ENCODE data around the gene RAB11FIP3. TPM values are rescaled to one million over a fixed set of nuclear protein-coding genes. Genes with fewer than 3 reads are reported as not detected.

The RAB11FIP3 gene
- total RNA-seq, 2 donors from 2014 or later, result 26.9 to 28.3 TPM

DNA sequence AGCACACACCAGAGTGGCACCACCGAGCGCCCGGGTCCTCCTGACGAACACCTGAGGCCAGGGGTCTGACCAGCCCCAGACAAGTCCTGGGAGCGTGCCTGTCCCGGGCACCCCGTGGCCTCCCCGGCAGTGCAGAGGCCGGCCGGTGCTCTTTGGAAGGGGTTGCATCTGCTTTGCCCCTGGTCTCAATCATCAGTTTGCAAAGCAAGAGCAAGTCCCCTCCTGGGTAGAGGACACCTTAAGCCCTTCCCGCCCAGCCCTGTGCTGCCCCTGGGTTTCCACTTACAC, 90.4 kb downstream of the RAB11FIP3 start:
- Mint-ChIP-seq H3K4me1 (no peaks in the 10 kb centered on the region), H3K36me3 (ENCODE audit: low read depth) (no peaks in the 10 kb centered on the region), H3K27me3 (no peaks in the 10 kb centered on the region), H3K4me3 (no peak overlapping the region), H3K27ac (no peak overlapping the region), H3K9me3 (no peaks in the 10 kb centered on the region)
- no peak for ATAC-seq (replicated peaks)

DNA sequence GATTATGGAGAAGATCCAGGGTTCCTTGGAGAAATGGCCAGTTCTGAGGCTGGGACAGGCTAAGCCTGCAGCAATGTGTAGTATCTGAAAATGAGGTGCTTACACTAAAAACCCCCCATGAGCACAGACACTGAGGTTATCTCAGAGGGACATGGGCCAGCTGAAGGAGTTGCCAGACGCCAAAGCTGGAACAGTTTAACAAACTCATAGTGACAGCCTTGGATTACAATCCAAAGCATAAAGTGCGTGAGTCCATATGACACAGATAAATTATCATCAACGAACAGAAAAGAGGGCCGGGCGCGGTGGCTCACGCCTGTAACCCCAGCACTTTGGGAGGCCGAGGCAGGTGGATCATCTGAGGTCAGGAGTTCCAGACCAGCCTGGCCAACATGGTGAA, 90.9 kb downstream of the RAB11FIP3 start:
- H3K27ac Mint-ChIP-seq, result no peak overlapping the region
- ATAC-seq (replicated peaks), result no peak
- H3K27me3 Mint-ChIP-seq, result no peaks in the 10 kb centered on the region
- no peak overlapping the region for H3K4me3 Mint-ChIP-seq
- no peaks in the 10 kb centered on the region for H3K9me3 Mint-ChIP-seq
- no peaks in the 10 kb centered on the region for H3K4me1 Mint-ChIP-seq
- H3K36me3 Mint-ChIP-seq (ENCODE audit: low read depth), result no peaks in the 10 kb centered on the region

DNA sequence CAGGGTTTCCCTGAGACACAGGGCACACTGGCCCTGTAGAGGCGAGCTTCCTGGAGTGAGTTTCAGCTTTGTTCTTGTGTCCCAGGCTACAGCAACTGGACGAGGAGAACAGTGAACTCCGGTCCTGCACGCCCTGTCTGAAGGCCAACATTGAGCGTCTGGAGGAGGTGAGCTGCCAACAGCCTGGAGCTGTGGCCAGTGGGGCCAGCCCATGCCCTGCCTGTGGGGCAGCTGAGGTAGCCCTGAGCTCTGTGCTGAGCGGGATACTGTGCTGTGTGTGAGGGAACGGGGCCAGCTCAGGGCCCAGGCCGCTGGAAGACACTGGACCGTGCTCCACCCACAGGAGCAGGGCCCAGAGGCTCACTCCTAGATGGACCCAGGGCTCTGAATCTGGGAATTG, 93.4 kb downstream of the RAB11FIP3 start:
- Mint-ChIP-seq H3K9me3 (no peaks in the 10 kb centered on the region), H3K27ac (no peak overlapping the region), H3K4me1 (no peaks in the 10 kb centered on the region), H3K27me3 (no peaks in the 10 kb centered on the region), H3K36me3 (ENCODE audit: low read depth) (no peaks in the 10 kb centered on the region), H3K4me3 (no peak overlapping the region)
- ATAC-seq (replicated peaks), result no peak

DNA sequence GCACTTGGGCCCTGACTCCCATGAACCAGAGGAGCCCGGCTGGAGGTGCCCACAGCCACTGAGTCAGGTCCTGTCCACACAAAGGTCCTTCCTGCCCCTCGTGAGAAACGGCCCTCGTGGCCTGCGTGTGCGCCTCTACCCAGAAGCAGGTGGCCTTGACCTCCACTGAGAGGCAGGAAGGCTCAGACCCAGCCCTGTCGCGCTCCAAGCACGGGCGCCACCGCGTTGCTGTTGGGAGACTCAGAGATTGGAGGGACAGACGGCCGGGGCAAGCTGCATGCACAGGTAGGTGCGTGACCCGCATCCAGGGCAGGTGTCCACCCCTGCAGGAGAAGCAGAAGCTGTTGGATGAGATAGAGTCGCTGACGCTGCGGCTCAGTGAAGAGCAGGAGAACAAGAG, 94.0 kb downstream of the RAB11FIP3 start:
- no peaks in the 10 kb centered on the region for H3K9me3 Mint-ChIP-seq
- H3K27me3 Mint-ChIP-seq, result no peaks in the 10 kb centered on the region
- ATAC-seq (replicated peaks), result no peak
- no peak overlapping the region for H3K27ac Mint-ChIP-seq
- no peaks in the 10 kb centered on the region for H3K4me1 Mint-ChIP-seq
- no peaks in the 10 kb centered on the region for H3K36me3 Mint-ChIP-seq (ENCODE audit: low read depth)
- no peak overlapping the region for H3K4me3 Mint-ChIP-seq

DNA sequence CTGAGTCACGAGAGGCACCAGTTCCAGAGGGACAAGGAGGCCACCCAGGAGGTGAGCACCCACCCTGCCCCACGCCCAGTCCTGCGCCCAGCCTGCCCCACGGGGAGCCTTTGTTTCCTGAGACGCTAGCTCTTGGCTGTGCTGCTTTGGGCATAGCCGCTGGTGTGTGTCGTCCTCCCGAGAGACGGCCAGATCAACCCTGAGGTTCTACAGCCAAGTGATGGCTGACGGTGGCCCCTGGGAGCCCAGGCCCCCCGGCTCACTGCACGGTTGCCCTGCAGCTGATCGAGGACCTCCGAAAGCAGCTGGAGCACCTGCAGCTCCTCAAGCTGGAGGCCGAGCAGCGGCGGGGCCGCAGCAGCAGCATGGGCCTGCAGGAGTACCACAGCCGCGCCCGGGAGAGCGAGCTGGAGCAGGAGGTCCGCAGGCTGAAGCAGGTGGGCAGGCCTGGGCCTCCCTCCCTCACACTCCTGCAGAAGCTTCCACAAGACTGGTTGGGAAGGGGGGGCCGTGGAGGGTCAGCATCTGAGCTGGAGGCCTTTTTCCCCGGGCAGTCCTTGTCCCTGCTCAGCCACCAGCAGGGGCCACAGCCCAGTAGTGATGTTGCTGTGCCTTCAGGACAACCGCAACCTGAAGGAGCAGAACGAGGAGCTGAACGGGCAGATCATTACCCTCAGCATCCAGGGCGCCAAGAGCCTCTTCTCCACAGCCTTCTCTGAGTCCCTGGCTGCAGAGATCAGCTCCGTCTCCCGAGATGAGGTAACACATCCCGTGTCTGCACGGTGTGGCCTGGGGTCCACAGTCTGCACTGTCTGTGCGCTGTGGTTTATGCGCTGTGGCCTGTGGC, 94.6 kb downstream of the RAB11FIP3 start:
- Mint-ChIP-seq H3K4me1 (no peaks in the 10 kb centered on the region), H3K4me3 (no peak overlapping the region), H3K27me3 (no peaks in the 10 kb centered on the region), H3K36me3 (ENCODE audit: low read depth) (no peaks in the 10 kb centered on the region), H3K27ac (no peak overlapping the region), H3K9me3 (no peaks in the 10 kb centered on the region)
- ATAC-seq (replicated peaks), result no peak

DNA sequence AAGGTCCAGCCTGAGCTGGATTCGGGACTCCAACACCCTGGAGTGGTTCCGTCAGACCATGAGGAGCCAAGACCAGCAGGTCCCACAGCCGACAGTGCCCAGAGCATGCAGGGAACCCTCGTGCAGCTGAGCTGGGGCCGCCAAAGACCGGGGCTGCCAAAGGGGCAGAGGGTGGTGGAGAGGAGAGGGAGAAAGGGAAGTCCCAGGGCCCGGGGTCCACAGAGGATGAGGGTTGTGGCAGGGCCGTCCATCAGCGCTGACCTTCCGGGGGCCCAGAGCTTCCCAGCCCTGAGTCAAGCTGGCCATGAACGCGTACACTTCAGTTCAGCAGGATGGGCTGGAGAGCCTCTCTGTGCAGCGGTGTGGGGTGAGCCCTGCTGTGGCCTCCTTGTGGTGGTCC, 95.4 kb downstream of the RAB11FIP3 start:
- Mint-ChIP-seq H3K27ac (no peak overlapping the region), H3K27me3 (no peaks in the 10 kb centered on the region), H3K4me3 (no peak overlapping the region), H3K4me1 (peaks cover 7% of the 10 kb centered on the region), H3K9me3 (no peaks in the 10 kb centered on the region), H3K36me3 (ENCODE audit: low read depth) (peaks cover 8% of the 10 kb centered on the region)
- ATAC-seq (replicated peaks), result no peak

DNA sequence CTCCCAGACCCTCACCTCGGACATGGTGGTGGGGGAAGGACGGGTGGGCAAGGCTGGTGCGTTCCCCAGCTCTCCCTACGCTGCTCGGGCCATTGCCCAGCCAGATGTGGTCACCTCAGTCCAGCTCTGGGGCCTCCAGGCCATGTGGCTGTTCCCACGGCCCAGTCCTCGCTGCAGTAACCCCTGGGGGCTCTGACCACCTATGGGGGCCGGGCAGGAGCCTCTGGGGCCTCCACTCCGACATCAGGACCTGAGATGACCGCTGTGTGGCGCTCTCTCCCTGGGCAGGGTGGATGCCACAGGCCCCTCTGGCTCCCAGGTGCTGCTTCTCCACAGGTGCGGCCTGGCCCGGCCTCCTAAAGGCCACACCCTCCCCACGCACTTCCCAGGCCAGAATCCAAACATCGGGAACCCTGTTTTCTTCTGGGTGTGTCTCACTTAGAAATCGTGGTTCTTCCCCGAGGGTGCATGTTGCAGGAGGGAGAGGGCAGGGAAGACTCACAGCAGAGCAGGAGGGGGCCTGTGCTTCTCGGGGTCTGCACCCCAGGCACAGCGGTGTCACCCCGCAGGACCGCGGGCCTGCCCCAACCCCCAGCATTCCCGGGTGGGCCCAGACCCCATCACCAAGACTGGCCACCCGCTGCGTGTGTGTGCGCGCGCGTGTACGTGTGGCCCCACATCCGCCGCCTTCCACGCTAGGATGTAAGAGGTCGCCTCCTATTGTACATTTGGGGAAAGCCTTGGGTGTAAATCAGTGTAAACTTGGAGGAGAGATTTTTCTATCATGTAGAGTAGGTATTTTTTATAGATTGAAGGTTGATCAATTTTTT, 96.1 kb downstream of the RAB11FIP3 start:
- no peak overlapping the region for H3K4me3 Mint-ChIP-seq
- peaks cover 8% of the 10 kb centered on the region for H3K4me1 Mint-ChIP-seq
- no peak overlapping the region for H3K27ac Mint-ChIP-seq
- no peaks in the 10 kb centered on the region for H3K9me3 Mint-ChIP-seq
- H3K36me3 Mint-ChIP-seq (ENCODE audit: low read depth), result peaks cover 8% of the 10 kb centered on the region
- H3K27me3 Mint-ChIP-seq, result no peaks in the 10 kb centered on the region
- ATAC-seq (replicated peaks), result no peak

DNA sequence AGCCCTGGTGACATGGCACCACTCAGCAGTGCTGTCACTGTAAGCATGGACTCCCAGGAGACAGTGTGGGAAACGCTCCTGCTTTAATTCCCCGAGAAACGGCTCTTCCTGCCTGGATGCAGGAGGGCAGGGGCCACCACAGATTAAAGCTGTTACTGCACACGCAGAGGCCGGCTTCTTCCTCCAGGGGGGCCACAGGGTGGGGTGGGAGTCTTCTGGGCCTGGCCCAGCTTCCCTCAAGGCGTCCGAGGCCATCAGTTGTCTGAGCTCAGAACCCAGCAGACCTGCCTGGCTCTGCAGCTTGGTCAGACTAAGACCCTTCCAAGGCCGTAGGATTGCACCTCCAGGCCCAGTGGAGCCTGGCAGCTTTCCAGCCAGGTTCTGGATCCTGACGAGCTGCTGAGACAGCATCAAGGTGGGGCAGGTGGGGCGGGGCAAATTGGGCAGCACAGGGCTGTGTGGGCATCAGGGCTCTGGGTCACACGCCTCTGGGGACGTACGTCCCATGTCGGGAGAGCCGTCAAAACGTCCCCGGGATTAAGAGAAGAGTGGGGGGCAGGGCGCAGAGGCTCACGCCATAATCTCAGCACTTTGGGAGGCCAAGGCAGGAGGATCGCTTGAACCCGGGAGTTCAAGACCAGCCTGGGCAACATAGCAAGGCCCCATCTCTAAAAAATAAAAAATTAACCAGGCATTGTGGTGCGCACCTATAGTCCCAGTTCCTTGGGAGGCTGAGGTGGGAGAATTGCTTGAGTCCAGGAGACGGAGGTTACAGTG, 97.1 kb downstream of the RAB11FIP3 start:
- Mint-ChIP-seq H3K4me3 (no peak overlapping the region), H3K27ac (no peak overlapping the region), H3K36me3 (ENCODE audit: low read depth) (peaks cover 8% of the 10 kb centered on the region), H3K4me1 (peaks cover 8% of the 10 kb centered on the region), H3K9me3 (no peaks in the 10 kb centered on the region), H3K27me3 (no peaks in the 10 kb centered on the region)
- ATAC-seq (replicated peaks), result no peak

DNA sequence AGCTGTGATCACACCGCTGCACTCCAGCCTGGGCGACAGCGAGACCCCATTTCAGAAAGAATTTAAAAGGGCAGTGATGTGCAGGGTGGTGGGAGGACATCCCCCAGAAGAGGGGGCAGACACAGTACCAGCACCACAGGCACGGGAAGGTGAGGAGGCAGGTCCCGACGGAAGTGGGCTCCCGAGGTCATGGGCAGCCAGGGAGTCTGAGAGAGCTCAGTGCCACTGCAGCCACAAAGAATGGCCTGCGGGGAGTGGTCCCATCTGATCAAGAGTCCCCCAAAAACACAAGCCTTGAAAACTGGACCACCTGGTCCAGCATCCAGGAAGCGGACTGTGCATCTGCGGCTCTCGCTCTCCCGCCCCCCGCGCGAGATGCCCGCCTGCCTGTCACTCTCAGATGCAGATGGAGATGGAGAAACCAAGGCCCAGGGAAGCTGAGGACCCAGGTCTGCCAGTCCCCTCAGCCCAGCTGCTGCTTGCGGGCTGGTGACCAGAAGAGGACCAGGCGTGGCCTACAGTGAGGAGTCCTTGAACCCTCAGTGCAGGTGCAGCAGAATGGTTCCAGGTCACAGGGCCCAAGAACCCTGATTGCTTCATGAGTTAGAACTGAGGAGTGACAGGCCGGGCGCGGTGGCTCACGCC, 97.8 kb downstream of the RAB11FIP3 start:
- Mint-ChIP-seq H3K4me3 (peak overlapping the region; percentile 15), H3K36me3 (ENCODE audit: low read depth) (peaks cover 8% of the 10 kb centered on the region), H3K9me3 (no peaks in the 10 kb centered on the region), H3K27ac (no peak overlapping the region), H3K27me3 (no peaks in the 10 kb centered on the region), H3K4me1 (peaks cover 8% of the 10 kb centered on the region)
- no peak for ATAC-seq (replicated peaks)

DNA sequence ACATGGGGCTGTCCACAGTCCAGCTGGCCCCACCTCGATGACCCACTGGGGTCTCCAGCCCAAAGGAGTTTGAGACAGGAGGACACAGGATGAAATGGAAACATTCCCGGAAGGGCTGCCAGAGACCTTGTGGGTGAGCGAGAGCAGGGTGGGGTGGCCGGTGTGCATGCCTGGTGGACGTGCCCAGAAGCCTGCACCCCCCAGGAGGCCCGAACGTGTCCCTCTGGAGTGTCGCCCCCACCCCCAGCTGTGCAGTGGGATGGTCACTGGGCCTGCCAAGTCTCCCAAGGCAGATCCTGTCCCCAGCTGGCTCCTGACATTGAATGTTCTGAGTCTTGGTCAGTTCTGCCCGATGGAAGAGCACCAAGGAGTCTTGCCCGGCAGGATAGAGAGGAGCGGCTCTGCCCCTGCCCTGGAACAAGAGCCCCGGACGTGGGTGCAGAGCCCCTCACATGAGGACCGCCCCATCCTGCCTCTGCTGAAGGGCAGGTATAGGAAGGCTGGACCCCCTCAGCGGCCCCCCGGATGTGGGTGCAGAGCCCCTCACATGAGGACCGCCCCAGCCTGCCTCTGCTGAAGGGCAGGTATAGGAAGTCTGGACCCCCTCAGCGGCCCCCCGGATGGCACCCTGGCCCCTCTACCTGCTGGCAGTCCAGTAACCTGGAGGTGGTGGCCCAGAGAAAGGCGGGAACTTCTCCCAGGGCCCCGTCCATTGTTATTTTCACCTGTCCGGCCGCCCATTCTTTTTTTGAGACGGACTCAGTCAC, 99.0 kb downstream of the RAB11FIP3 start:
- no peaks in the 10 kb centered on the region for H3K9me3 Mint-ChIP-seq
- peaks cover 8% of the 10 kb centered on the region for H3K4me1 Mint-ChIP-seq
- peak overlapping the region; percentile 33 for H3K27ac Mint-ChIP-seq
- no peak for ATAC-seq (replicated peaks)
- peaks cover 20% of the 10 kb centered on the region for H3K36me3 Mint-ChIP-seq (ENCODE audit: low read depth)
- H3K4me3 Mint-ChIP-seq, result peak overlapping the region; percentile 90
- H3K27me3 Mint-ChIP-seq, result no peaks in the 10 kb centered on the region

DNA sequence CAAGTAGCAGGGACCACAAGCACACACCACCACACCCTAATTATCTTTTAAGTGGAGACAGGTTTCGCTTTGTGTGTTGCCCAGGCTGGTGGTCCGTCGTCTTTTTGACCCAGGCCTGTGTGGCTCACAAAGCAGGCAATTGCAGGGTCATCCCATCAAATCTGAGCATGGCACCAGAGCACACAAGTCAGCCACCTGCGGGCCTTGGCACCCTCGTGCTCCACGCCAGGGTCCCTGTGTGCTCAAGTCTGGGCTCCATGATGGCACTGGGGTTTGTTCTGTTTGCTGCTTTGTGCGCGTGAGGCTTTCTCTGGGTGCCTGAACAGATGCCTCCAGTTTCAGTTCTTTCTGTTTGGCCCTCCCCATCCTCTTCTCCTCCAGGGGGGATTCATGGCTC, 99.7 kb downstream of the RAB11FIP3 start:
- H3K27ac Mint-ChIP-seq, result peak overlapping the region; percentile 98
- peaks cover 8% of the 10 kb centered on the region for H3K4me1 Mint-ChIP-seq
- H3K9me3 Mint-ChIP-seq, result no peaks in the 10 kb centered on the region
- no peaks in the 10 kb centered on the region for H3K27me3 Mint-ChIP-seq
- no peak for ATAC-seq (replicated peaks)
- H3K4me3 Mint-ChIP-seq, result peak overlapping the region; percentile 90
- H3K36me3 Mint-ChIP-seq (ENCODE audit: low read depth), result peaks cover 27% of the 10 kb centered on the region

DNA sequence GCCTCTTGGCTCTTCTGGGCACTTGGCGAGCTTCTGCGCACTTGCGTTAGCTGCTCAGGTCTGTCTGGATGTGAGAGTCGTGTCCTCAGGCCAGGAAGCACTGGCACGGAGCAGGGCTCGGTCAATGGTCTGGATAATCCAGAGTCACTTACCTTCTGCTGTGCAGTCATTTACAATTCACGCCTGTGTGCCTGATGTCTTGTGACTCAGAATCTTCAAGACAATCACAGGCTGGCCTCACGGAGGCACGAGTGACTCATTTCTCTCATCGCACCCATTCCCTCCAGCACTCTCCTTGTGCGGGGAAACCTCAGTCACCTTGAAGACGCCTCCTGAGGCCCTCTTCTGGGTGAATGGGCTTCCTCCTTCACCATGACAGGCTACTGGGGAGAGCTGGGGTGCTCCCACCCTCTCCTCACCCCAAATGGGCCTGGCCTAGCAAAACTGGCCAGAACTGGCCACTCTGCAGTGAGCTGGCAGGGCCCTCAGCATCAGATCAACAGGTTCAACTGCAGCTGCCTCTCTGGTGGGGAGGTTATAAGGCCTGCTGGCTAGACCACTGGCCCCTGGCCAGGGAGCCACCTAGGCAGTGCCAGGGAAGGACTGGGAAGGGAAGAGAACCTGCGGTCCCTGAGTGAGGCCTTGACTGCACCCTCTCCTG, 100.2 kb downstream of the RAB11FIP3 start:
- Mint-ChIP-seq H3K4me1 (peaks cover 8% of the 10 kb centered on the region), H3K9me3 (no peaks in the 10 kb centered on the region), H3K27ac (peak overlapping the region; percentile 98), H3K27me3 (no peaks in the 10 kb centered on the region), H3K4me3 (peak overlapping the region; percentile 90), H3K36me3 (ENCODE audit: low read depth) (peaks cover 32% of the 10 kb centered on the region)
- ATAC-seq (replicated peaks), result peak; percentile 67
